ENCODE data around the gene KLHDC8A. TPM values are rescaled to one million over a fixed set of nuclear protein-coding genes. Genes with fewer than 3 reads are reported as not detected.

The KLHDC8A gene
- total and polyA plus RNA-seq, 2 of the 4 experiments (the other 2 are of a cell fraction) = not detected

GRCh38 chr1:205340676-205341075, 16.0 kb downstream of the KLHDC8A start:
- no CpG with 5 or more reads among the region's 1 CpG for WGBS, 2 experiments (ENCODE audit: extremely low coverage in 2 of 2, insufficient read length in 1 of 2)
- CTCF ChIA-PET = interaction anchor here (0.6 kb wide), 1 partner anchor 55 kb away, joined by 3 read pairs; no protein-coding TSS in a partner anchor
- DNase-seq = no peak
- POLR2A ChIA-PET (ENCODE audit: unreplicated experiment) = no interaction called here
- Histone ChIP-seq H3K27ac (ENCODE audit: insufficient read depth, low read length) (no peak overlapping the region), H4K20me1 (ENCODE audit: insufficient read depth, low read length) (no peaks in the 10 kb centered on the region), H2AFZ (replicated peaks; ENCODE audit: low read length, poor library complexity) (no peak overlapping the region), H3K4me2 (ENCODE audit: low read depth, low read length) (no peak overlapping the region), H4K91ac (ENCODE audit: insufficient read depth, low read depth, low read length) (no peak overlapping the region), H3K27me3 (ENCODE audit: control insufficient read depth, insufficient read depth, low read length) (peaks cover 80% of the 10 kb centered on the region), H3K4me1 (ENCODE audit: control insufficient read depth, insufficient read depth, low read length) (no peaks in the 10 kb centered on the region), H2BK15ac (ENCODE audit: low read depth, low read length) (no peak overlapping the region), H2AK9ac (replicated peaks; ENCODE audit: low read depth, low read length, poor library complexity) (no peak overlapping the region), H3K9ac (ENCODE audit: low read depth, low read length) (no peak overlapping the region), H3K18ac (ENCODE audit: low read depth, low read length) (no peak overlapping the region), H3K4me3 (ENCODE audit: insufficient read depth, low read depth, low read length) (no peak overlapping the region), H3K79me1 (ENCODE audit: low read depth in 1 of 2, low read length in 2 of 2) (no peaks in the 10 kb centered on the region), H3K4ac (ENCODE audit: low read depth, low read length) (no peak overlapping the region), H3K36me3 (ENCODE audit: control insufficient read depth, insufficient read depth, low read length) (no peaks in the 10 kb centered on the region), H3K14ac (replicated peaks; ENCODE audit: low read depth, low read length) (no peak overlapping the region), H3K56ac (ENCODE audit: extremely low read depth, insufficient read depth, low read length) (no peak overlapping the region), H4K8ac (ENCODE audit: low read depth in 2 of 2, low read length in 2 of 2) (no peak overlapping the region), H2AK5ac (ENCODE audit: low read depth, low read length) (no peak overlapping the region), H3K9me1 (ENCODE audit: insufficient read depth, low read length) (no peaks in the 10 kb centered on the region), H3K23ac (ENCODE audit: low read depth, low read length) (no peak overlapping the region), H2BK5ac (ENCODE audit: low read depth, low read length, poor library complexity, severe bottlenecking) (no peak overlapping the region), H2BK20ac (ENCODE audit: low read depth, low read length) (no peak overlapping the region), H3K9me3 (ENCODE audit: control insufficient read depth, insufficient read depth, low read length) (no peaks in the 10 kb centered on the region; the same call in 1 of the 2 replicates), H4K5ac (ENCODE audit: low read depth, low read length) (no peak overlapping the region), H2BK120ac (ENCODE audit: low read depth, low read length) (no peak overlapping the region)
- in situ Hi-C loops (cut with MboI; ENCODE audit: low sequenced_read_pairs) = no loop called here
- no TSS peak for BruUV-seq (replicated peaks)
- dilution Hi-C loops (cut with HindIII; ENCODE audit: low sequenced_read_pairs, unreplicated experiment) = no loop called here
- no peak for TF ChIP-seq RCOR1 (IDR thresholded peaks at IDR 0.05; ENCODE audit: insufficient replicate concordance, low read length)
- no peak for TF ChIP-seq POLR2A (IDR thresholded peaks at IDR 0.05; ENCODE audit: low read depth, low read length)
- no peak for TF ChIP-seq MXI1 (IDR thresholded peaks at IDR 0.05; ENCODE audit: borderline replicate concordance, low read depth, low read length)
- no peak for TF ChIP-seq NFE2L2 (IDR thresholded peaks at IDR 0.05; ENCODE audit: low read depth, low read length)
- TF ChIP-seq ELK1 (IDR thresholded peaks at IDR 0.05; ENCODE audit: borderline replicate concordance, low read depth, low read length) = no peak
- no peak for TF ChIP-seq FOS (IDR thresholded peaks at IDR 0.05; ENCODE audit: low read depth, low read length)
- TF ChIP-seq CHD1 (IDR thresholded peaks at IDR 0.05; ENCODE audit: low read depth, low read length) = no peak
- no peak for TF ChIP-seq CTCF (conservative IDR thresholded peaks at IDR 0.05; ENCODE audit: low read depth, low read length)
- no peak for TF ChIP-seq MAFK (IDR thresholded peaks at IDR 0.05; ENCODE audit: low read depth, low read length)
- no peak for ATAC-seq (ENCODE audit: low read depth)
- intact Hi-C loops (cut with micrococcal nuclease) = no loop called here

All from IMR-90 (cell line).